ENCODE data around the gene APC.
A peak's percentile ranks its signal among the peaks of the same experiment; 100 is the strongest.

- TF ChIP-seq EP300 (IDR thresholded peaks at IDR 0.05; ENCODE audit: low read depth) (no peak), CTCF (IDR thresholded peaks at IDR 0.05) (peak; percentile 52 to 61 (median 56)), POLR2A (IDR thresholded peaks at IDR 0.05) (no peak), POLR2AphosphoS5 (IDR thresholded peaks at IDR 0.05) (no peak)
Observed at GRCh38 chr5:112848116-112848811, 110.6 kb downstream of the APC start.
